Endothelial cell (in vitro differentiated cells): ENCODE results near the gene PBX2. TPM values are rescaled to one million over a fixed set of nuclear protein-coding genes. Genes with fewer than 3 reads are reported as not detected.

ENCODE experiments used
- DNase-seq: peaks from one replicate; pipeline ENCODE4 v3.0.0; 2021; ENCODE audit warnings: low spot score
- H3K27ac Mint-ChIP-seq: one replicate; pipeline ENCODE4 v1.8.0; 2021; ENCODE audit warnings: mixed read lengths, inconsistent platforms; ENCODE audit not compliant: unreplicated experiment
- H3K27me3 Mint-ChIP-seq: one replicate; pipeline ENCODE4 v1.8.0; 2021; ENCODE audit warnings: mild to moderate bottlenecking, moderate library complexity, mixed read lengths, inconsistent platforms; ENCODE audit not compliant: unreplicated experiment
- H3K36me3 Mint-ChIP-seq: one replicate; pipeline ENCODE4 v1.8.0; 2021; ENCODE audit warnings: mild to moderate bottlenecking, low read depth, mixed read lengths, inconsistent platforms; ENCODE audit not compliant: unreplicated experiment
- H3K4me1 Mint-ChIP-seq: one replicate; pipeline ENCODE4 v1.8.0; 2021; ENCODE audit warnings: mild to moderate bottlenecking, mixed read lengths, inconsistent platforms; ENCODE audit not compliant: unreplicated experiment
- H3K4me3 Mint-ChIP-seq: one replicate; pipeline ENCODE4 v1.8.0; 2021; ENCODE audit warnings: mild to moderate bottlenecking, mixed read lengths, inconsistent platforms; ENCODE audit not compliant: unreplicated experiment
- H3K9me3 Mint-ChIP-seq: one replicate; pipeline ENCODE4 v1.8.0; 2021; ENCODE audit warnings: mixed read lengths, inconsistent platforms; ENCODE audit not compliant: unreplicated experiment
- total RNA-seq: library from RNA; stranded (reverse); fragmentation: NEBNext Ultra II Directional; extraction: Animal tissue kit (Norgen Biotek cat#: 25700); gene quantifications from one replicate; pipeline ENCODE4 v1.2.1, GENCODE V29; 2021; ENCODE audit not compliant: unreplicated experiment
- TF ChIP-seq, protein P1 (sequence below): fragments of 200-600 bp; sonication (generic); IDR thresholded peaks from one replicate; pipeline ENCODE4 v1.5.0; 2021; ENCODE audit warnings: antibody characterized with exemption; ENCODE audit not compliant: unreplicated experiment

The PBX2 gene
- total RNA-seq, 1 donor from 2014 or later, result 308 TPM

GRCh38 chr6:32149092-32149755 is 40.8 kb downstream of the PBX2 start:
- Mint-ChIP-seq H3K27me3 (peaks cover 23% of the 10 kb centered on the region), H3K36me3 (peaks cover 7% of the 10 kb centered on the region), H3K27ac (no peak overlapping the region), H3K9me3 (no peaks in the 10 kb centered on the region), H3K4me3 (peak overlapping the region; percentile 82), H3K4me1 (peaks cover 39% of the 10 kb centered on the region)
- no peak for DNase-seq
- TF ChIP-seq, protein P1, sequence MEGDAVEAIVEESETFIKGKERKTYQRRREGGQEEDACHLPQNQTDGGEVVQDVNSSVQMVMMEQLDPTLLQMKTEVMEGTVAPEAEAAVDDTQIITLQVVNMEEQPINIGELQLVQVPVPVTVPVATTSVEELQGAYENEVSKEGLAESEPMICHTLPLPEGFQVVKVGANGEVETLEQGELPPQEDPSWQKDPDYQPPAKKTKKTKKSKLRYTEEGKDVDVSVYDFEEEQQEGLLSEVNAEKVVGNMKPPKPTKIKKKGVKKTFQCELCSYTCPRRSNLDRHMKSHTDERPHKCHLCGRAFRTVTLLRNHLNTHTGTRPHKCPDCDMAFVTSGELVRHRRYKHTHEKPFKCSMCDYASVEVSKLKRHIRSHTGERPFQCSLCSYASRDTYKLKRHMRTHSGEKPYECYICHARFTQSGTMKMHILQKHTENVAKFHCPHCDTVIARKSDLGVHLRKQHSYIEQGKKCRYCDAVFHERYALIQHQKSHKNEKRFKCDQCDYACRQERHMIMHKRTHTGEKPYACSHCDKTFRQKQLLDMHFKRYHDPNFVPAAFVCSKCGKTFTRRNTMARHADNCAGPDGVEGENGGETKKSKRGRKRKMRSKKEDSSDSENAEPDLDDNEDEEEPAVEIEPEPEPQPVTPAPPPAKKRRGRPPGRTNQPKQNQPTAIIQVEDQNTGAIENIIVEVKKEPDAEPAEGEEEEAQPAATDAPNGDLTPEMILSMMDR, result no peak

DNA sequence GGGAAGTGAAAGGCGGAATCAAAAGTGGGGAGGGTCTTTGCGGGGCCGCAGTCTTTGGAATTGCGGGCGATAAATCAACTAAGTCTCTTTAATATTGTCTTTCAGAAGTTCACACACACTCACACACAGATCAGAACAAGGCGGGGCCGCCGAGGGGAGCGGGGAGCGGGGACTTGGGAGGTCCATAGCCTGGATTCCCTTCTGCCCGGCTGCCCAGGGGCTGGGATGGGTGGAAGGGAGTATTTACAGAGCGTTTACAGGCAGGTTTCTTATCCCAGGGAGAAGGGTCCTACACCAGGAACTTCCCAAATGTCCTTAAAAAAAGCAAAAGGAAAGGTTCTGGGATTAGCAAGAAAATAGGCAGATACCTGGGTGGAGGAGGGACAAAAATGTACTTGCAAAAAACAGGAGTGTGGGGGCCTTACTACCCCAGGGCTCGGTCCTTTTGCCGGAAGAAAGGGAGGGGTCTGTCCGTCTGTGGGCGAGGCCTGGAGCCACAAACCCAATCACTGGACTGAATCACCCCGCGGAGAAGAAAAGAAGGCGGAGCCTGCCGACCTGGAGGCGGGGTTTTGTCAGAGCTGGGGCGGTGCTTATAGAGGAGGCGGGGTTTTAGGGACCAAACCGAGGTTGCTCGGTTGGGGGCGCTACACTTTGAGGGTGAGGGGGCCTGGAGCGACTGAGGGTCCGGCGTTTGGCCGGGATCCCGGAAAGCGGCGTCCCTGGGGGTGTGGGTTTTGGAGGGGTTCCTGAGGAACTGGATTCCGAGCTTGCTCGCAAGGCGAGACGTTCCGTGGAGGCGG is 41.5 kb downstream of the PBX2 start:
- Mint-ChIP-seq H3K27ac (no peak overlapping the region), H3K4me1 (peaks cover 35% of the 10 kb centered on the region), H3K9me3 (no peaks in the 10 kb centered on the region), H3K27me3 (peaks cover 23% of the 10 kb centered on the region), H3K36me3 (peaks cover 7% of the 10 kb centered on the region), H3K4me3 (peak overlapping the region; percentile 82)
- peak; percentile 69 for DNase-seq
- TF ChIP-seq, protein P1, result no peak

- Mint-ChIP-seq H3K36me3 (peaks cover 7% of the 10 kb centered on the region), H3K4me3 (peak overlapping the region; percentile 82), H3K9me3 (no peaks in the 10 kb centered on the region), H3K27me3 (peaks cover 23% of the 10 kb centered on the region), H3K4me1 (peaks cover 31% of the 10 kb centered on the region), H3K27ac (peak overlapping the region; percentile 42)
- TF ChIP-seq, protein P1, result no peak
- no peak for DNase-seq
Observed at GRCh38 chr6:32147401-32148132, 42.4 kb downstream of the PBX2 start.

- Mint-ChIP-seq H3K36me3 (peaks cover 7% of the 10 kb centered on the region), H3K9me3 (no peaks in the 10 kb centered on the region), H3K27me3 (peaks cover 23% of the 10 kb centered on the region), H3K4me3 (no peak overlapping the region), H3K4me1 (peaks cover 26% of the 10 kb centered on the region), H3K27ac (no peak overlapping the region)
- TF ChIP-seq, protein P1, result no peak
- no peak for DNase-seq
Observed at GRCh38 chr6:32146687-32147086, 43.3 kb downstream of the PBX2 start.
